ENCODE data around the gene DAPK1.

DNA sequence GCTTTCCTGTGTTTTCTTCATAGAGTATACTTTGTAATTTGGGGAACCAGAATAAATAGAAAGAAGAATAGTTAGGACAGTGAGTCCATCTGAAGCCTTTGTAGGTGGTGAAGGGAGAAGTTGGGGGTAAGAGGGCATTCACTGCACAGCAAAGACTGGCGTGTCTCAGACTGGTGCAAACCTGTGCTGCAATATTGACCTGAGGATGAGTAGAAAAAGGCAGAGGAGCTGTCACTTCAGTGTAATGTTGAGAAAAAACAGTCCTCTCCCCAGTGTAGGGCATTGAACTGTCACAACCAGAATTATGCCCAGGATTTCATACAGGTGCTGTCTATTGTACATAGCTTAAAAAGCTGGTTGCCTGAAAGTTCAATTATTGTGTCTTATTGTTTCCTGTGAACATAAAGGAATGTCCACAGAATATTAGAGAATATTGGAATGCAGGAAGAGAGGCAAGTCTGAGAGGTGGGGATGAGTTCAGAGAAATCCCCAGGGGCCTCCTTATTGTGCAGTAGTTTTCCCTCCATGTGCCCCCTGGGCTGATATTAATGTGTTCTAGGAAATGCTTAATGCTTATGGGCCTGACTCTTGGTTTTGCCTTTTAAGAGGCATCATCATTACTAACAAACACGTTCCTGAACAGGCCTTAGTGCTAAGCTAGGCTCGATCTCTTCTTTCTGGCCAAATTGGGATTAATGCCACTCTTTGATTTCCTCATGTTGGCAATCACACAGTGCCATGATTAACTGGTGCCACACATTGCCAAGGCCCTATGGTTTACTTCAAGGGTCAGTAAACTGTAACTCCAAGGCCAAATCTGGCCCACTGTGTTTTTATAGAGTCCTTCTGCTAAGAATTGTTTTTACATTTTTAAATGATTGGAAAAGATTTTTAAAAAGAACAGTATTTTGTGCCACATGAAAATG lies 34.0 kb downstream of the DAPK1 start:
- TF ChIP-seq CTCF (IDR thresholded peaks at IDR 0.05) (no peak), EZH2 (IDR thresholded peaks at IDR 0.05; ENCODE audit: borderline replicate concordance, insufficient read depth, low read depth, low read length, poor library complexity, severe bottlenecking) (no peak)
